Right kidney (tissue), 1 donor: Measurements from ENCODE around the gene TASP1.
"Not testable (repeated sequence)": the region's sequence is repeated elsewhere in the genome, so short reads cannot be mapped to it uniquely, and the experiment has no call there.

ENCODE experiments used
- DNase-seq: peaks from one replicate; pipeline ENCODE4 v3.0.0-alpha.2; 2016

TASP1 gene

DNA sequence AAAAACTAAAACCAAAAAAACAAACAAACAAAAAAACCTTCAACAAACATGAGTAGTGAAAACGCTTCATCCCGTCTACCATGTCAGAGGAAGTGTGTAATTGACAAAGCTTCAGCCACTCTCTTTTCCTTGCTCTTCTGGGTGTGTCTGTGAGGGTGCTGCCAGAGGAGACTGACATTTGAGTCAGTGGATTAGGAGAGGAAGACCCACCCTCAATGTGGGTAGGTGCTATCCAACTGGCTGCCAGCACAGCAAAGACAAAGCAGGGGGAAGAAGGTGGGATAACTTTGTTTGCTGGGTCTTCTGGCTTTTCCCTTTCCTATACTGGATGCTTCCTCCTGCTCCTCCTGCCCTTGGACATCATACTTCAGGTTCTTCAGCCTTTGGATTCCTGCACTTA is 145.6 kb downstream of the TASP1 start:
- no peak for DNase-seq

DNA sequence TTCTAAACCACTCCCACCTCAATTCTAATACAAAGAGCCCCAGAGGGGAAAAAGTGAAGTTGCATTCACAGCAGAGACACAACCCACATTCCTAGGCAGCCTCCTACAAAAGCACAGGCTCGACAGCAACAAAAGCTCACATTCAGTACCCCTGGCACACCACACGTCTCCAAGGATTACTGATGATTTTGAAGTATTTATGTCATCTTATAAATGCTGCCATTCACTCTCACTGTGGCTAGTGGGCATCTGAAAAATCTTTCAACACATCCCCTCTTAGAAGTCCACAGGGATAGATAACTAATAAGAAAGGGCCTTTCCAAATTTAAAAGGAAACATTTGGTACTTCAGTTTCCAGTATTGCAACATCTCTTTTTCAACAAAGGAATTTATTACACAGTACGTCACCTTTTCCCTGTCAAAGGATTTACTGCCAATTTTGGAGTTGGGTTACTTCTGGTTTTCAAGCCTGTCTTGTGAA is 146.7 kb downstream of the TASP1 start:
- DNase-seq = peak; percentile 10

- no peak for DNase-seq
These were observed 151.5 kb downstream of the TASP1 start for GRCh38 chr20:13487202-13487601.

- DNase-seq = no peak
These were observed 152.0 kb downstream of the TASP1 start for GRCh38 chr20:13486694-13487093.

- no peak for DNase-seq
These were observed 153.2 kb downstream of the TASP1 start for GRCh38 chr20:13485576-13485975.

DNA sequence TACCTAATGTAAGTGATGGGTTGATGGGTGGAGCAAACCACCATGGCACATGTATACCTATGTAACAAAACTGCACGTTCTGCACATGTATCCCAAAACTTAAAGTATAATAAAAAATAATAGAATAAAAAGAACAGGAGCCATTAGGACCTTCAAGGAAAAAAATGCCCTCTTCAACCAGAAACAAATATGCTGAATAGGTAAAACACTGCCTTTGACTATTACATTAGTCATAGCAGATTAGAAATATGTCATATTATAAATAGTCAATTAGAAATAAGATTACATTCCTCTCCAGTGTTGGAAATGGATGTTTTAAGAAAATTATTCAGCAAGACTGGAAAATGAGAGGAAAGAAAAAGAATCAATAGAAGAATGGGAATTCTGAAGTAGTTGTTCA is 153.7 kb downstream of the TASP1 start:
- not testable (repeated sequence) for DNase-seq

DNA sequence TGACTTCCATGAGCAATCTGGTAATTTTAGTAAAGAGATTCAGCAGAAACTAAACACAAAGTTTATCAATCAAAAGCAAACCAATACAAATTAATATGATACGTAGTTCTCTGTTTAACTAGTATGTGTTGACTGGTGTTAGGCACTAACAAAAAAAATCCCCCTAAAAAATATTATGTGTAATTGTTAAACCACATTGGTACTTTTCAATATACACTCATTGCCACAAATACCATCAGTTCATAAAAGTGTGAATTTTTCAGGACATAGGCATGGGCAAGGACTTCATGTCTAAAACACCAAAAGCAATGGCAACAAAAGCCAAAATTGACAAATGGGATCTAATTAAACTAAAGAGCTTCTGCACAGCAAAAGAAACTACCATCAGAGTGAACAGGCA is 155.3 kb downstream of the TASP1 start:
- DNase-seq = not testable (repeated sequence)

- DNase-seq = no peak
These were observed 160.4 kb downstream of the TASP1 start for GRCh38 chr20:13478366-13478765.

- no peak for DNase-seq
These were observed 164.3 kb downstream of the TASP1 start for GRCh38 chr20:13474467-13474866.

DNA sequence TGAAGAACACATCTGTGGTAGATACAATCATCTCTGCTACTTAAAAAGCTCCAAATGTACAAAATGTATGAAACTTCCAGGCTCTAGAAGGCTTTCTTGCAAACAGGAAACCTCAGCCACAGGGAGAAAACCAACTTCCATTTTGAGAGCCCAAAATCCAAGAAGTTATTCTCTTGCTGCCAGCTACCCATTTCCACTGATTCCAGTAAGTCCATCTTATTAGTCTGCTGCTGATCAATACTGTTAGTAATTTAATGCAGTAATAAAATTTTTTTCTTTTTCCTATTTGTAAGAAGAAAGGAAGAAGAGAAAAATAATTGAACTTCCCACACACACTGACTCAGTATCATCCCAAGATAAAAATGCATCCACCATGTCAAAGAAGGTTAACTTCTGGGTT is 169.5 kb downstream of the TASP1 start:
- no peak for DNase-seq

DNA sequence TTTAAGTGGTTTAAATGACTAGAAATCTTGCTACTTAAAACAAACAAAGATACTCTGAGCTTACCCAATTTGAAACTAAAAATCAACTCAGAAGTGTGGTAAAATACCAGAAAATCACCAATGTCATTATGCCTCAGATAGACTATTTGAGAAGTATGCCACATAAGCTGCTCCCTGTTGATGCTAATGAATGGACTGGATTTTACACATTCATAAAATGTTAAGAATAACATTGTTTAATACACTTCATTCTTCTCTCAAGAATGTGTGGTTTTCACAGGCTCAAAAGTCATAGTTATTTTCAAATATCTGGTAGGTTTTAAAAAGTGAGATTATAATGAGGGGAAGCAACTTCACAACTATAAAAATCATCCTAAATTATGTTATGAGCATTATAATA is 170.6 kb downstream of the TASP1 start:
- no peak for DNase-seq

DNA sequence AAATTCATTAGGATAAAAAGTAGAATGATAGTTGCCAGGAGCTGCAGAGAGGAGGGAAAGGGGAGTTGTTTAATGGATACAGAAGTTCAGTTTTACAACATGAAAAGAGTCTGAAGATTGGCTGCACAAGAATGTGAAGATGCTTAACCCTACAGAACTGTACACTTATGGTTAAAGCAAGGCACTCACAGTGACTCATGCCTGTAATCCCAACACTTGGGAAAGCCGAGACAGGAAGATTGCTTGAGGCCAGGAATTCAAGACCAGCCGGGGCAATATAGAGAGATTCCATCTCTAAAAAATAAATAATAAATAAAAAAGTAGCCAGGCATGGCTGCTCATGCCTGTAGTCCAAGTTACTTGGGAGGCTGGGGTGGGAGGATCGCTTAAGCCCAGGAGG is 174.0 kb downstream of the TASP1 start:
- no peak for DNase-seq

- DNase-seq = no peak
These were observed 176.8 kb downstream of the TASP1 start for GRCh38 chr20:13461849-13462458.

DNA sequence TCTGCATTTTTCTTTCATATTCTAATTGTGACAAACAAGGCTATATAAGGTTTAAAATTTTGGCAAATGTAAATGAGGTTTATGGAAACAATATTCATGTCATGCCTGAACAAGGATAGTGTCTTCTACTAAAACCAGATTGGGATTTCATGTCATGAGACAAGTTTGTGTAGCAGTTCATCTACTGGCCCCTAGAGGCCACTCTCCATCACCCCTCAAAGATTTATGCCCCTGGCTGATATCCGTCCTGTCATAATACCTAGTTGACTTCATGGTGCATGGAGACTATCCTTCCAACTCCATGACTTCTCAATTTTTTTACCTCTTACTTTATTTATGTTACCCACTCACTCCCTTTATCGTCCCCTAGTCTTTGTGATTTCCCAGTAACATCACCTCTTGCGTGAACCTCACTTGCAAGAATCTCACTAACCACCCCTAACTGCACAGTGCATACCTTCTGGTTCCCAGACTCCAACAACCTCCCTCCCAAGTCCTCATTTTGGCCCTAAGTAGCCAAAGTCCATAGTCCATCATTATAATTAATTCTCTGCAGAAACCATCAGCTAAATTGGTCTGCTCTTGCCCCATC is 179.8 kb downstream of the TASP1 start:
- no peak for DNase-seq

GRCh38 chr20:13457487-13457886 is 181.2 kb downstream of the TASP1 start:
- no peak for DNase-seq

- DNase-seq = no peak
These were observed 183.0 kb downstream of the TASP1 start for GRCh38 chr20:13455713-13456112.

- DNase-seq = no peak
These were observed 185.4 kb downstream of the TASP1 start for GRCh38 chr20:13453367-13453766.

DNA sequence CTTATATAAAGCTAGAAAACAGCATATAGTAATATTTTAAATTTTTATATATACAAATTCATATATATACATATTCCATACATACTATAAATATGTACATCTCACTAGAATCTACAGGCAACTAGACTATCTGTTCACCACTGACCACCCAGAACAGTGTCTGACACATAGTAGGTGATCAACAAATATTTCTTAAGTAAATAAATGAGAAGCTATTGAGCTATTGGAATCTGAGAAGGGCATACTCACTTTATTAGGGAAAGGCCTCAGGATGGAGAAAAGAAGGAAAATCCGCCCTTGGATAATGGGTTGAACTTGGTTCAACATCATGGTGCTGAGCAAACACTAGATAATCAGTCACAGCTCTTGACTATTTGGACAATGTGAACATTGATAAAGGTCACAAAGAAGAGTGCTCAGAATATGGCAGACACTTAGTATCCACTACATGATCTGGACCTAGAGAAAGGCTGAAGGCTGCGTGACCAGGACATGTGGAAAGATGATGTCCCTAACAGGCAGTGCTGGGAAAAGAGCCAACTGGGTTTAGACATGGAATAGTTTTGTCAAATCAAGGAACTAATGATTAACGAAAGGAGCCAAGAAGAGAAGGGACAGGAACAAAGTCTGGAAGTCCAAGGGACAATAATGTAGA is 186.1 kb downstream of the TASP1 start:
- no peak for DNase-seq

GRCh38 chr20:13449868-13450434 is 188.8 kb downstream of the TASP1 start:
- DNase-seq = no peak

GRCh38 chr20:13447385-13448180 is 191.1 kb downstream of the TASP1 start:
- no peak for DNase-seq

DNA sequence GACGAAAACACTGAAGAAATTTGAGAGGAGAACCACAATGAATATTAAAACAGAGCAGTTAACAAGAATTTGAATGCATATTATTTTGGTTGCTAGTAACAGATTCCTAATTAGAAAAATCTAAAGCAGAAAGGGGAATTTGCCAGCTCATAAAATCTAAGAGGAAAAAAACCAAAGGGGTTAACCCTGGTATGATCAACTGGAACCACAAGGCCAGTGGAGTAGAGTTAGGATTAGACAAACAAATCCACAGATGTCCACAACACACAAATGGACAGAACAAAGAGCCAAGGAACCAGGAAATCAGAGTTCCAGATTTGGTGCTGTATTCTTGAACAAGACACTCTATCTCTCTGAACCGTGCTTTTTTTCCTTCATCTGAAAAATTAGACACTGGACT is 195.0 kb downstream of the TASP1 start:
- no peak for DNase-seq

DNA sequence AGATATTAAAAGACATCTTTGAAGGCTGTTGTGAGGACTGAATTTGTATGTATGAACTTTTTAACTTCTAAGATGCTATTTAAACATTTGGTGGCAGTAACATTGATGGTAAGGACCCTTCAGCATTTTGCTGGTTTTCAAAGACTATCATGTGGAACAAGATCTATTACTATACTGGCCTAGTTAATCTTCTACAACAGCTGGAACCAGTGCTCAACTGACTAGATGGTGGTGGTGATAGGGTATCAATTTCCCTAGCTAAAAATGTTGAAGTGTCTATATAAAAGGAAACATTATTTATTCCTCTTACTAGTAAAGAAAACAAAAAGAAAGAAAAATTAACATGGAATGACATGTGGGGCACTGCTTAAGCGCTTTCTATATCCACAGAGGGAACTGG is 195.7 kb downstream of the TASP1 start:
- DNase-seq = no peak

DNA sequence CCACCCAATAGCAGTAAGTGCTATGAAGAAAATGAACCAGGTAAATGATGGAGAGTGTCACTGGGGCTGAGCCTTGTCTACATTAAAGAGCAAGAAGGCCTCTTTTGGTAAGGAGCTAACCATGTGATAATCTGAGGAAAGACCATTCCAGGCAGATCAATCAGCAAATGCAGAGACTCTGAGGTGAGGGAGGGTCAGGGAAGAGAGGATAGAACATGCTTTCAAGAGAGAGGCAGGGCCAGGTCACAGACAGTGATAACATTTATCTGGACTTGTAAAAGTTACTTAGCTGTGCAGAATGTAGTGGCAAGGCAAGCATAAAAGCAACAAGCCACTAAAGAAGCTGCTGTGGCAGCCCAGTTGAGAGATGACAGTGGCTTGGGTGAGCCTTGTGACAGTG is 197.3 kb downstream of the TASP1 start:
- no peak for DNase-seq
